Measurements from ENCODE around the gene TEX51.

The TEX51 gene

DNA sequence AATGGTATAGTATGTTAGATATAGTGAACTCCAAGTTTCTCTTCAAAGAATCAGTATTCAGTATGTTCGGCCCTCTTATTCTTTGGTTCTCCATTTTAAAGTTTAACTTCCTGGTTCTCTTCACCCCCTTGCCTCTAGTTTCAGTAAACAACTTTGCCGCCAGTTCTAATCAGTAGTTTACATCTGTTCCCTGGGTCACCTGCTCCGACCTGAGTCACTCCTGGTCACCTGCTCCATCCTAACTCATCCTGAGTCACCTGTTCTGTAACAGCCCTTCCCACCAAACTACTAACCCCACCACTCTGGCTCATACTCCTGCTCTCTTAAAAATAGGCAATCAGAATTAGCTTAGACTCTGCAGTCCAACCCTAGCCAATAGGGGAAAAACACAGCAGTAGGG is 23.7 kb upstream of the TEX51 start:
- in situ Hi-C loops (cut with MboI; ENCODE audit: low sequenced_read_pairs, unreplicated experiment) = no loop called here
- TF ChIP-seq, protein P1, sequence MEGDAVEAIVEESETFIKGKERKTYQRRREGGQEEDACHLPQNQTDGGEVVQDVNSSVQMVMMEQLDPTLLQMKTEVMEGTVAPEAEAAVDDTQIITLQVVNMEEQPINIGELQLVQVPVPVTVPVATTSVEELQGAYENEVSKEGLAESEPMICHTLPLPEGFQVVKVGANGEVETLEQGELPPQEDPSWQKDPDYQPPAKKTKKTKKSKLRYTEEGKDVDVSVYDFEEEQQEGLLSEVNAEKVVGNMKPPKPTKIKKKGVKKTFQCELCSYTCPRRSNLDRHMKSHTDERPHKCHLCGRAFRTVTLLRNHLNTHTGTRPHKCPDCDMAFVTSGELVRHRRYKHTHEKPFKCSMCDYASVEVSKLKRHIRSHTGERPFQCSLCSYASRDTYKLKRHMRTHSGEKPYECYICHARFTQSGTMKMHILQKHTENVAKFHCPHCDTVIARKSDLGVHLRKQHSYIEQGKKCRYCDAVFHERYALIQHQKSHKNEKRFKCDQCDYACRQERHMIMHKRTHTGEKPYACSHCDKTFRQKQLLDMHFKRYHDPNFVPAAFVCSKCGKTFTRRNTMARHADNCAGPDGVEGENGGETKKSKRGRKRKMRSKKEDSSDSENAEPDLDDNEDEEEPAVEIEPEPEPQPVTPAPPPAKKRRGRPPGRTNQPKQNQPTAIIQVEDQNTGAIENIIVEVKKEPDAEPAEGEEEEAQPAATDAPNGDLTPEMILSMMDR (IDR thresholded peaks at IDR 0.05; ENCODE audit: borderline replicate concordance, control extremely low read depth, extremely low read depth, insufficient read depth, missing control alignments) = no peak
- DNase-seq (ENCODE audit: low spot score) = no peak

DNA sequence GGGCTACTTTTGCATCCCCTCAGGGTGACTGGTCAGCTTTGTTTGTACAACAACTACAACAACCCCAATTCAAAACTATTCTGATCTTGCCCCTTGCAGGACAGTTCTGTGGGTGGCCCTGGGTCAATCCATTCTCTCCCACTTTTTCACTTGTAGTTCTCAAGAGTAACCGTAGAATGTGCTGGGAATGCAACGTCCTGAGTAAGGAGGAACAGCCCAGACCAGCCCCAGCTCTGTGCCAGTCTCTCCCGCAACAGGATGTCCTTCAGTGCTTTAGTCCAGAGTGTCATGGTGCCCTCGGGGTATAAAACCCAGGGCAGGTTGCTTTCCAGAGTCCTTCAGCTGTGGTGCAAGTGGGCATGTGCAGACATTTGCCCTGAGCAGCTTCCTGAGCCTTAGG is 22.1 kb upstream of the TEX51 start:
- no peak for DNase-seq (ENCODE audit: low spot score)
- TF ChIP-seq, protein P1 (IDR thresholded peaks at IDR 0.05; ENCODE audit: borderline replicate concordance, control extremely low read depth, extremely low read depth, insufficient read depth, missing control alignments) = no peak
- in situ Hi-C loops (cut with MboI; ENCODE audit: low sequenced_read_pairs, unreplicated experiment) = no loop called here

DNA sequence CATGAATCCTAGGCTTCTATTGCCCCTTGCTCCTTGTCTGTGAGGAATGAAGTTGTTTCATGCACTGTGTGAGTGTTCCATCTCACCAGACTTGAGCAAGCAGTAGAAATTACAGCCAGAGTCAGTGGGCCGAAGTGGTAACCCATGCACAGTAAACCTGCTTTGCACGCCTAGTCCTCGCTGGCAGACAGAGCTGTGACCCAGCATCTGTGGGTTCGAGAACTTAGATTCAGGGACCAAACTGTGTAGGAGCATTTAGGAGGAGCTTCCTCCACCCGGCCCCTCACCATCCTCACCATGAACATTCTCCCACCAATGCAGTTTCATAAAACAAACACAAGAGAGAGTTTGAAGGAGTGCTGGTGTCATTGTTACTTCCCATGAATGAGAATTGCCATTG is 21.6 kb upstream of the TEX51 start:
- in situ Hi-C loops (cut with MboI; ENCODE audit: low sequenced_read_pairs, unreplicated experiment) = no loop called here
- no peak for DNase-seq (ENCODE audit: low spot score)
- TF ChIP-seq, protein P1 (IDR thresholded peaks at IDR 0.05; ENCODE audit: borderline replicate concordance, control extremely low read depth, extremely low read depth, insufficient read depth, missing control alignments) = no peak

DNA sequence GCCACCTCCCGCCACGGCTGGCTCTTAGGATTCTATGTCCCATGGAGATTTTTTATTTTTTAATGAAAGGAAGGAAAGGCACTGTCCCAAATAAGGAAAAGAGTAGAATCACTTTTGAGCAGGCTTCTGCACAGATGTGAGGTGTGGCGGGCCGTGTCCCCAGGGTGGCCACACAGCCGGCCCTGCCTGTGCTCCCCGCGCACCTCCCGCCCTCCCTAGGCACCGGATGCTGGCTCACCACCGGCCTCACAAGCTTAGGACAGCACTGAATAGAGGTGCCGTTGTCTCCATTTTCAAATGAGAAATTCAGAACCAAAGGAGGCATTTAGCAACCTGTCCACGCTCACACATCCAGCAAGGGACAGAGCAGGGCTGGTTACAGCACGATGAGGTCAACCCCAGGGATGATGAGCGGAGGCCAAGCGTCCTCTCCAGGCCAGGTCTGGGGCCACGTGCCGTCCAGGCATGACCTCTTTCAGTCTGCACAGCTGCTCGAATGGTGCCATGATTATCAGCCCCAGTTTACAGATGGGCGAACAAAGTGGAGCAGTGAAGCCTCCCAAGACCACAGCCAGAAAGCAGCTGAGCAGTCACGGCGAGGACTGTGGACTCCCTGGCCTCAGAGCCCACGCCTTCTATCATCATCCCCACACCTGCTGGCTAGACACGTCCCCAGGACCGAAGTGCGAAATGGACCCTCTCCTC is 20.7 kb upstream of the TEX51 start:
- in situ Hi-C loops (cut with MboI; ENCODE audit: low sequenced_read_pairs, unreplicated experiment) = no loop called here
- no peak for DNase-seq (ENCODE audit: low spot score)
- TF ChIP-seq, protein P1 (IDR thresholded peaks at IDR 0.05; ENCODE audit: borderline replicate concordance, control extremely low read depth, extremely low read depth, insufficient read depth, missing control alignments) = no peak

- no peak for DNase-seq (ENCODE audit: low spot score)
- TF ChIP-seq, protein P1 (IDR thresholded peaks at IDR 0.05; ENCODE audit: borderline replicate concordance, control extremely low read depth, extremely low read depth, insufficient read depth, missing control alignments) = no peak
- in situ Hi-C loops (cut with MboI; ENCODE audit: low sequenced_read_pairs, unreplicated experiment) = no loop called here
Measured at GRCh38 chr2:126878601-126879000, 20.1 kb upstream of the TEX51 start.

DNA sequence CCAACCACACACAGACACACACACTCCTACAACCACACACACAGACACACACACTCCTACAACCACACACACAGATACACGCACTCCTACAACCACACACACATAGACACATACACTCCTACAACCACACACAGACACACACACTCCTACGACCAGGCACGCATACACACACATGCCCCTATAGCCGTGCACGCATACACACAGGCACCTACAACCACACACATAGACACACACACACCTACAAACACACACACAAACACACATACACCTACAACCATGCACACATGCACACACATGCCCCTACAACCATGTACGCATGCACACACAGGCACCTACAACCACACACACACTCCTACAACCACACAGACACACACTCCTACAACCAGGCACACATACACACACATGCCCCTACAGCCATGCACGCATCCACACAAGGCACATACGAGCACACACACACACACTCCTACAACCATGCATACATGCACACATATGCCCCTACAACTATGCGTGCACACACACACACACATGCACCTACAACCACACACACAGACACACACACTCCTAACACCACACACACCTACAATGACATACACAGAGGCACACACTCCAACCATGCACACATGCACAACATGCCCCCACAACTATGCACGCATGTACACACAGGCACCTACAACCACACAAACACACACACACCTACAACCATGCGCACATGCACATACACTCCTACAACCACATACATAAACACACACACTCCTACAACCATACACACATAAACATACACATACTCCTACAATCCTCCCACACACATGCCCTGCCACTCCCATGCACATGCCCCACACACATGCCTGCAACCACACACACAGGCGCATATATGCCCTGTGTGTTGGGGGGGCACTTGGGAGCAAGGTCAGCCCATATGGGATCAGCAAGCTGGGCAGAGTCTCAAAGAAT is 19.1 kb upstream of the TEX51 start:
- DNase-seq (ENCODE audit: low spot score) = no peak
- in situ Hi-C loops (cut with MboI; ENCODE audit: low sequenced_read_pairs, unreplicated experiment) = no loop called here
- TF ChIP-seq, protein P1 (IDR thresholded peaks at IDR 0.05; ENCODE audit: borderline replicate concordance, control extremely low read depth, extremely low read depth, insufficient read depth, missing control alignments) = no peak
